HFF-Myc (cell line): ENCODE measurements around the gene CHD6.

Experiments
- DNase-seq: peaks from one replicate; pipeline ENCODE4 v3.0.0-alpha.2; 2011; ENCODE audit warnings: low read depth; ENCODE audit errors: extremely low read depth
- H3K4me3 ChIP-seq: replicated peaks from 2 replicates; pipeline ENCODE4 v1.5.1; 2011; ENCODE audit warnings: low read depth, mild to moderate bottlenecking, control low read depth, low read length
- CTCF ChIP-seq: IDR thresholded peaks from 2 replicates; pipeline ENCODE4 v1.5.1; 2012; ENCODE audit warnings: mild to moderate bottlenecking, low read depth, low read length, control low read depth; ENCODE audit errors: missing control alignments

The CHD6 gene

GRCh38 chr20:41553142-41553879, 64.9 kb downstream of the CHD6 start:
- no peak for TF ChIP-seq CTCF
- no peak overlapping the region for H3K4me3 ChIP-seq
- DNase-seq, result no peak

GRCh38 chr20:41552295-41553068, 65.7 kb downstream of the CHD6 start:
- no peak for DNase-seq
- H3K4me3 ChIP-seq, result no peak overlapping the region
- TF ChIP-seq CTCF, result no peak

- H3K4me3 ChIP-seq, result no peak overlapping the region
- no peak for DNase-seq
- TF ChIP-seq CTCF, result no peak
Observed at GRCh38 chr20:41551011-41551705, 67.0 kb downstream of the CHD6 start.

GRCh38 chr20:41547221-41547620, 71.0 kb downstream of the CHD6 start:
- TF ChIP-seq CTCF, result no peak
- no peak for DNase-seq
- no peak overlapping the region for H3K4me3 ChIP-seq

- DNase-seq, result no peak
- no peak for TF ChIP-seq CTCF
- H3K4me3 ChIP-seq, result no peak overlapping the region
Observed at GRCh38 chr20:41546535-41546934, 71.6 kb downstream of the CHD6 start.

- no peak overlapping the region for H3K4me3 ChIP-seq
- no peak for DNase-seq
- no peak for TF ChIP-seq CTCF
Observed at GRCh38 chr20:41544472-41544871, 73.7 kb downstream of the CHD6 start.
